ENCODE measurements around the gene OOEP.
A peak's percentile ranks its signal among the peaks of the same experiment; 100 is the strongest.

The OOEP gene

GRCh38 chr6:73364121-73364520 lies 5.6 kb downstream of the OOEP start:
- DNase-seq, result no peak

- DNase-seq, result no peak
Measured at GRCh38 chr6:73363537-73363875, 6.2 kb downstream of the OOEP start.

GRCh38 chr6:73362869-73363536 lies 6.7 kb downstream of the OOEP start:
- no peak for DNase-seq

DNA sequence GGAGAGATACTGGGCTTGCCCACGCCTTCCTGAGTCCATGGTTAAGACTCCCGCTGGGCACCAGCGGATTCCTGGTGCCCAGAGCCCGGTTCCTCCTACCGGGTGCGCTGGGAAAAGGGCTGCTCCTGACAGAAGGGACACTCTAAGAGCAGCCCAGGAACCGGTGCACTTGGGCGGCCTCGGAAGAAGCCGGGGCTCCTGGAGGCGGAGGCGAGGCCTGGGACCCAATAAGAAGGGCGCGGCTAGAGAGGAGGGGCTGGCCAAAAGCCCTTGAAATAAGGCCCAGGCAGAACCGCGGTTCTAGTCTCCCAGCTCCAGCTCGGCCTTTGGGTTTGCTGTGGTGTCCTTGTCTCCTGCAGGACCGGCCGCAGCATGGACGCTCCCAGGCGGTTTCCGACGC lies 7.3 kb downstream of the OOEP start, which contains the start of gene KHDC3L:
Gene KHDC3L (plus strand): TSS at position 301 of the 400 bp plus-strand sequence. CDS start 72 bp downstream, at position 373.
- no peak for DNase-seq

- DNase-seq, result no peak
Measured at GRCh38 chr6:73353636-73354593, 15.8 kb downstream of the OOEP start, which contains the start of gene DPPA5. Gene DPPA5, minus strand, starts transcription at chr6:73354276. Its CDS starts 51 bp downstream, at chr6:73354225.

DNA sequence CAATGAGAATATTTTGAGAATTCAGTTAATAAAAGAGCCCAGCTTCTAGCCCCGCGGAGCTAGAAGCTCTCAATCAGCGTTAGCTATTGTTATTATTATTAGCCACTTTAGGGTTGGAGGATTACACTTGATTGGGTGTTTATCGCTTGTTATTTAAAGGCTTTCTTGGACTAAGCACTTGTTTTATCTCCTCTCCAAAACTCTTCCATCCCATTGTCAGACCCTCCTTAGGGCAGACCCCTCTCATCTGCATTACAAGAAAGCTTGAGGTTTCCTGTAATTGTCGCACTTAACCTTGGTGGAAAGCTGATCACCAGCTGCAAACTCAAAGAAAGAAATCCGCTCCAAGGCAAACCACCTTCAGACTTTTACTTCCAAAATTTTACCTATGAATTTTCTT lies 20.4 kb downstream of the OOEP start:
- DNase-seq, result no peak

DNA sequence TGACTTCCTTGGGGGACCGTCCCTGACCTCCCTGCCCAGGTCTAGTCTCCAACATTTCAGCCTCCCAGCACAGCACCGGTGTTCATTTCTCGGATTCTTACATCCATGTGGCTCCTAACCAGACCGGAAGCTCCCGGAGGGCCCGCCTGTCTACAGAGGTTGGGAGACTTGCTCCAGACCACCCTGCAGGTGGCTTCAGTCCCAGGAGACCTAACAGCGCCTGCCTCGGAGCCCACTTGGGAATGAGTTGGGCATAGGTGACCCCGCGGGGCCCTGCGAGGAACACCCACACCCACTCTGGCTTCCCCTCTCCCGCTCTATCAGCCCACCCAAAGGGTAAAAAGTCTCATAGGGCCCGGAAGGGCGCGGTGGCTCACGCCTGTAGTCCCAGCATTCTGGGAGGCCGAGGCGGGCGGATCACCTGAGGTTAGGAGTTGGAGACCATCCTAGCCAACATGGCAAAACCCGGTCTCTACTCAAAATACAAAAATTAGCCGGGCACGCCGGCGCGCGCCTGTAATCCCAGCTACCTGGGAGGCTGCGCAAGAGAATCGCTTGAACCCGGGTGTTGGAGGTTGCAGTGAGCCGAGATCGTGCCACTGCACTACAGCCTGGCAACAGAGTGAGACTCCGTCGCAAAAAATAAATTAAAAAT lies 21.0 kb downstream of the OOEP start:
- no peak for DNase-seq

DNA sequence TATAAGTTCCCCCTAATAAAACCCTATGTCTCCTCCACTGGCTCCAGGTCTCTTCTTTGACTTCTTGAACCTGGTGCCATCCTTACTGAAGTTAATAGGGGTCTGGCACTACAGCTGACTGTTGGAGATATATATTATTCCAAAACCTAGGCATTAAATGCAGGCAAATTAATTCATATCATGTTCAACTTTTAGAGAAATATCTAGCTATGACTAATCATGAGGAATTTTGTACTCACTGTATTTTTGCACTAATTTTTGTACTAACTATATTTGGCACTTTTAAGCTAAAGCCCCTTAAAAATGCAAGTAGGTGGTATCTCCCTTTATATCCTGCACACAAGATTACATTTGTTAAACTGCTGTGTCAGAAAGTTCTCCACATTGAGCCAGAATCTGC lies 26.5 kb downstream of the OOEP start:
- DNase-seq, result no peak

- no peak for DNase-seq
Measured at GRCh38 chr6:73342174-73342573, 27.5 kb downstream of the OOEP start.

- peak in 1 of 4 experiments; percentile 9 for DNase-seq
Measured at GRCh38 chr6:73341335-73341734, 28.4 kb downstream of the OOEP start.

- no peak for DNase-seq
Measured at GRCh38 chr6:73340048-73340447, 29.6 kb downstream of the OOEP start.

GRCh38 chr6:73339340-73339739 lies 30.4 kb downstream of the OOEP start:
- no peak for DNase-seq

- DNase-seq, result no peak
Measured at GRCh38 chr6:73329201-73329600, 40.5 kb downstream of the OOEP start.

DNA sequence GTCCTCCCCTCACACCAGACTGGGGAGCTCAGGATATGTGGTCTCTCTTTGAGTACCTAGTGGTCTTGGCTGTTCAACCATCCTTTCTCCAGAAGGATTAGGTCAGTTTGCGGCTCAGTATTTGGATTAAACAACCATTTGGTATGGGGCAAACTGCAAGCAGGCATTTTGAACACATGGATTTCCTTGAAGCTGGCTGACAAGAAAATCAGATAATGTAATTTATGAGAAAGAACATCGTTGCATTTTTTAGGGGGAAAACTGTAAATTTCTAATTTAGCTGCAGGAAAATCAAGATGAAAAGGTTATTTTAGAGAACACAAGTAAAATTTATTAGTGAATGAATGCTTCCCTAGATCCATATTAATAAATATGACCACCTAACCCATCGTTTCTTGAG lies 40.9 kb downstream of the OOEP start:
- no peak for DNase-seq

DNA sequence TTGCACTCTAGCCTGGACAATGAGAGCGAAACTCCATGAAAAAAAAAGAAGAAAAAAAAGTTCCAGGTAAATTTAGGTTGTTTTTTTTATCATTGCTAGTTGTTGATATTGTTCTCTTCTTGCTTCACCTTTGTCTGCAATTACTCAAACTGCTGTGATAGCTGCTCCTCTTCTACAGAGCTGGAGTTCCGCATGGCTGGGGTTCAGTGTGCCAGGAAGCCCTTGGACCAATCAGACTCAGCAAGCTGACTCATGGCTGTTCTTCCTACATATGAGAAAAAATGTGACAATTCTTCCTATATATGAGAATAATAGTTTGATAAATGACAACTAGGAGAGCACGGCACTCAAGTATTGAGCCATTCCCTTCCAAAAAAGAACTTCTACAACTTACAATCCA lies 44.0 kb downstream of the OOEP start:
- no peak for DNase-seq

- DNase-seq, result no peak
Measured at GRCh38 chr6:73323323-73323722, 46.4 kb downstream of the OOEP start.

Measured in suppressor macrophage (primary cell).